ENCODE data around the gene DUSP9. TPM values are rescaled to one million over a fixed set of nuclear protein-coding genes. Genes with fewer than 3 reads are reported as not detected.
"Not testable (repeated sequence)": the region's sequence is repeated elsewhere in the genome, so short reads cannot be mapped to it uniquely, and the experiment has no call there.

Gene DUSP9
- total and polyA plus RNA-seq, 8 donors = 0.10 to 0.56 (median 0.23) TPM; not detected in 1

DNA sequence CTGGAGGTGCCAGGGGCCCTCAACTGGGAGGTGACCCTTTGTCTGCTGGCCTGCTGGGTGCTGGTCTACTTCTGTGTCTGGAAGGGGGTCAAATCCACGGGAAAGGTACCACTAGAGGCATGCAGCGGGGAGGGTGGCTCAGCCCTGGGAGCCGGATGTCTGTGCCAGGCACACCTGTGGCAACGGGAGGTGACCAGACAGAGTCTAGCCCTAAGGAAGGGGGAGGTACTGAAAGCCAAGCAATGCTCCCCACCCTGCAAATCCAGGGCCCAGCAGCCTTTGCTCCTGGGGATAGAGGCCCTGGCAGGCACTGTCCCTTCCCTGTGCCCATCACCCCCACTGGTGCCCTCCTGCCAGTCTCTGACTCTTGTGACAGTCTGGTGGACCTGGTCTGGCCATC lies 45.0 kb downstream of the DUSP9 start:
- no peak for ATAC-seq

DNA sequence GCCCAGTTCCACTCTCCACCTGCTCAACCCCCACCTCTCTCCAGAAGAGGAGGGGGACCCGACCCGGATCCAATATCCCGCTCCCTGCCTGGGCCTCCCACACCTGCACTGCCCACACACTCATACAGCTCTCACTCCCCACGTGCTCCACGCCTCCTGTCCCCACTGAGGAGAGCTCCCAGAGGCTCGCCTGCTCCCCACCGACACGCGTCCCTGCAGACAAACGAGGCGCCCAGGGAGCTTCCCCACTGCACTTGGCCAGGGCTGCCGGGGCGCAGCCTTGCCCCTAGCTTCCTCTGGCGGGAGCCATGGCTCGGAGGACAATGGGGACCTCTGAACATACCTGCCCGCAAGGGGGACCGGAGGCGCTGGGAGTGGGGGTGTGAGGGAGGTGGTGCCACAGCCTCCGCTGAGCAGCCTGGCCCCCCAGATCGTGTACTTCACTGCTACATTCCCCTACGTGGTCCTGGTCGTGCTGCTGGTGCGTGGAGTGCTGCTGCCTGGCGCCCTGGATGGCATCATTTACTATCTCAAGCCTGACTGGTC lies 45.7 kb downstream of the DUSP9 start:
- Histone ChIP-seq H3K9me3 (no peaks in the 10 kb centered on the region), H3K27me3 (peaks cover 0 to 20% of the 10 kb centered on the region in 2 donors), H3K4me3 (no peak overlapping the region), H3K27ac (no peak overlapping the region), H3K36me3 (peaks cover 0 to 16% of the 10 kb centered on the region in 2 donors), H3K4me1 (no peaks in the 10 kb centered on the region)
- ATAC-seq (no peak), DNase-seq (no peak)
- intact Hi-C loops (cut with DNase I) = no loop called here
- TF ChIP-seq, protein P1, sequence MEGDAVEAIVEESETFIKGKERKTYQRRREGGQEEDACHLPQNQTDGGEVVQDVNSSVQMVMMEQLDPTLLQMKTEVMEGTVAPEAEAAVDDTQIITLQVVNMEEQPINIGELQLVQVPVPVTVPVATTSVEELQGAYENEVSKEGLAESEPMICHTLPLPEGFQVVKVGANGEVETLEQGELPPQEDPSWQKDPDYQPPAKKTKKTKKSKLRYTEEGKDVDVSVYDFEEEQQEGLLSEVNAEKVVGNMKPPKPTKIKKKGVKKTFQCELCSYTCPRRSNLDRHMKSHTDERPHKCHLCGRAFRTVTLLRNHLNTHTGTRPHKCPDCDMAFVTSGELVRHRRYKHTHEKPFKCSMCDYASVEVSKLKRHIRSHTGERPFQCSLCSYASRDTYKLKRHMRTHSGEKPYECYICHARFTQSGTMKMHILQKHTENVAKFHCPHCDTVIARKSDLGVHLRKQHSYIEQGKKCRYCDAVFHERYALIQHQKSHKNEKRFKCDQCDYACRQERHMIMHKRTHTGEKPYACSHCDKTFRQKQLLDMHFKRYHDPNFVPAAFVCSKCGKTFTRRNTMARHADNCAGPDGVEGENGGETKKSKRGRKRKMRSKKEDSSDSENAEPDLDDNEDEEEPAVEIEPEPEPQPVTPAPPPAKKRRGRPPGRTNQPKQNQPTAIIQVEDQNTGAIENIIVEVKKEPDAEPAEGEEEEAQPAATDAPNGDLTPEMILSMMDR (IDR thresholded peaks at IDR 0.05) = no peak

More for the DNA sequence above, 45.0 kb downstream of the DUSP9 start:
- Histone ChIP-seq H3K4me1 (no peaks in the 10 kb centered on the region), H3K27me3 (peaks cover 0 to 27% of the 10 kb centered on the region in 2 donors), H3K4me3 (no peak overlapping the region), H3K36me3 (peaks cover 0 to 11% of the 10 kb centered on the region in 2 donors), H3K27ac (no peak overlapping the region), H3K9me3 (no peaks in the 10 kb centered on the region)
- TF ChIP-seq, protein P1 (IDR thresholded peaks at IDR 0.05) = no peak
- intact Hi-C loops (cut with DNase I) = no loop called here
- no peak for DNase-seq

DNA sequence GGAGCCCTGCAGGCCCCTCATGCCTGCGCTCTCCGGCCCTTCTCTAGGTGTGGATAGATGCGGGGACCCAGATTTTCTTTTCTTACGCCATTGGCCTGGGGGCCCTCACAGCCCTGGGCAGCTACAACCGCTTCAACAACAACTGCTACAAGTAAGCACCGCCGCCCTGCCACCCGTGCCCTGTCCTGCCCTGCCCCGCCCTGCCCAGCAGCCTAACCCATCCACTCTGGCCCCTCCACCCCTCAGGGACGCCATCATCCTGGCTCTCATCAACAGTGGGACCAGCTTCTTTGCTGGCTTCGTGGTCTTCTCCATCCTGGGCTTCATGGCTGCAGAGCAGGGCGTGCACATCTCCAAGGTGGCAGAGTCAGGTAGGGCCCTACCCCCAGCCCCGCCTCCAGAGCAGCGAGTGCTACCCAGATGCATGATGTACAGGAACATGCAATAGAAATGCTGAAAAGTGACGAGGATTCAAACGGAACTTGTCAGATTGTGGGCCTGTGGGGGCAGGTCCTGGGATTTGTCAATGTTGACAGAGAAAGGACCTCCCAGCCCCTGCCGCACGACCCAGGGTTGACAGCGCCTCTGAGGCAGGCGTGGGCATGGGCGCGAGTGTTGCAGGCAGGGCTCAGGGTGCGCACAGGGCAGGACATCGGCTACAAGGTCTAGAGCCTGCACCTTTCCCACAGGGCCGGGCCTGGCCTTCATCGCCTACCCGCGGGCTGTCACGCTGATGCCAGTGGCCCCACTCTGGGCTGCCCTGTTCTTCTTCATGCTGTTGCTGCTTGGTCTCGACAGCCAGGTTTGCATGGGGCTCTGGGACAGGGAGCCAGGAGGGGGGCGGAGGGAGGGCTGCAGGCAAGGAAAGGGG lies 46.4 kb downstream of the DUSP9 start:
- H3K36me3 ChIP-seq = peaks cover 0 to 16% of the 10 kb centered on the region in 2 donors
- peaks cover 0 to 20% of the 10 kb centered on the region in 2 donors for H3K27me3 ChIP-seq
- DNase-seq (peak in 1 of 4 donors; percentile 42), ATAC-seq (no peak)
- intact Hi-C loops (cut with DNase I) = no loop called here
- no peak overlapping the region for H3K4me3 ChIP-seq
- no peaks in the 10 kb centered on the region for H3K9me3 ChIP-seq
- no peak overlapping the region for H3K27ac ChIP-seq
- TF ChIP-seq, protein P1 (IDR thresholded peaks at IDR 0.05) = no peak
- no peaks in the 10 kb centered on the region for H3K4me1 ChIP-seq

DNA sequence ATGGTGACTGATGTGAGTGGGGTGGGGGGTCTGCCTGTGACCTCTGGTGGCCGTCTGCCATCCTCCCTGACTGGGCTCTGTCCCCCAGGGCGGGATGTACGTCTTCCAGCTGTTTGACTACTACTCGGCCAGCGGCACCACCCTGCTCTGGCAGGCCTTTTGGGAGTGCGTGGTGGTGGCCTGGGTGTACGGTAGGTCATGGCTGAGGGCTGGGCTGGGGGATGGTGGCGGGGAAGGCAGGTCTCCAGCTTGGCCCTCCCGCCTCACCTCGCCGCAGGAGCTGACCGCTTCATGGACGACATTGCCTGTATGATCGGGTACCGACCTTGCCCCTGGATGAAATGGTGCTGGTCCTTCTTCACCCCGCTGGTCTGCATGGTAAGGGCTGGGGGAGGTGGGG lies 47.3 kb downstream of the DUSP9 start:
- H3K4me3 ChIP-seq; ATAC-seq; intact Hi-C loops (cut with DNase I); H3K27ac ChIP-seq; H3K9me3 ChIP-seq; H3K4me1 ChIP-seq: not testable (repeated sequence)
- DNase-seq = peak in 1 of 4 donors; percentile 47
- peaks cover 0 to 18% of the 10 kb centered on the region in 2 donors for H3K36me3 ChIP-seq
- H3K27me3 ChIP-seq = peaks cover 0 to 12% of the 10 kb centered on the region in 2 donors

DNA sequence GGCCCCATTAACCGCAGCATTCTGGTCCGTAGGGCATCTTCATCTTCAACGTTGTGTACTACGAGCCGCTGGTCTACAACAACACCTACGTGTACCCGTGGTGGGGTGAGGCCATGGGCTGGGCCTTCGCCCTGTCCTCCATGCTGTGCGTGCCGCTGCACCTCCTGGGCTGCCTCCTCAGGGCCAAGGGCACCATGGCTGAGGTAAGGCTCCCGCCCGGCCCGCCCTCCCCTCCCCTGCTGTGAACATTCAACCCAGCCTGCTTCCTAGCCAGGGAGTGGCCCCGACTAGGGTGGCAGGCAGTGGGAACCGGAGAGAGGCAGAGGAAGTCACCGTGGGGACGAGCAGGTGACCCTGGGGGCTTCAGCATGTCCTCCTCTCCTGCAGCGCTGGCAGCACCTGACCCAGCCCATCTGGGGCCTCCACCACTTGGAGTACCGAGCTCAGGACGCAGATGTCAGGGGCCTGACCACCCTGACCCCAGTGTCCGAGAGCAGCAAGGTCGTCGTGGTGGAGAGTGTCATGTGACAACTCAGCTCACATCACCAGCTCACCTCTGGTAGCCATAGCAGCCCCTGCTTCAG lies 47.8 kb downstream of the DUSP9 start:
- H3K36me3 ChIP-seq = peaks cover 0 to 20% of the 10 kb centered on the region in 2 donors
- H3K27ac ChIP-seq = no peak overlapping the region
- ATAC-seq (no peak), DNase-seq (no peak)
- H3K4me1 ChIP-seq = no peaks in the 10 kb centered on the region
- H3K9me3 ChIP-seq = no peaks in the 10 kb centered on the region
- H3K27me3 ChIP-seq = peaks cover 0 to 7% of the 10 kb centered on the region in 2 donors
- H3K4me3 ChIP-seq = no peak overlapping the region
- intact Hi-C loops (cut with DNase I) = no loop called here
- TF ChIP-seq, protein P1 (IDR thresholded peaks at IDR 0.05) = no peak
